Vagina (tissue), 2 donors: ENCODE results near the gene OCSTAMP.

Experiments used
- POLR2AphosphoS5 ChIP-seq, 2 donors: sonication (generic); formaldehyde crosslinking; IDR thresholded peaks; one replicate each; pipeline ENCODE4 v1.9.0; 2017; ENCODE audit warnings: antibody characterized with exemption in 2 of 2, mild to moderate bottlenecking in 2 of 2, low read depth in 1 of 2; ENCODE audit not compliant: insufficient read depth in 1 of 2
- TF ChIP-seq, protein P1 (sequence below), 3 experiments: fragments of 450-650 bp in 2 of 3; fragments of 200-600 bp in 1 of 3; sonication (generic) in 1 of 3; IDR thresholded peaks; one replicate each; pipeline ENCODE4 v1.5.1; 2017 to 2019; ENCODE audit warnings: antibody characterized with exemption in 3 of 3, mild to moderate bottlenecking in 2 of 3, moderate library complexity in 2 of 3

DNA sequence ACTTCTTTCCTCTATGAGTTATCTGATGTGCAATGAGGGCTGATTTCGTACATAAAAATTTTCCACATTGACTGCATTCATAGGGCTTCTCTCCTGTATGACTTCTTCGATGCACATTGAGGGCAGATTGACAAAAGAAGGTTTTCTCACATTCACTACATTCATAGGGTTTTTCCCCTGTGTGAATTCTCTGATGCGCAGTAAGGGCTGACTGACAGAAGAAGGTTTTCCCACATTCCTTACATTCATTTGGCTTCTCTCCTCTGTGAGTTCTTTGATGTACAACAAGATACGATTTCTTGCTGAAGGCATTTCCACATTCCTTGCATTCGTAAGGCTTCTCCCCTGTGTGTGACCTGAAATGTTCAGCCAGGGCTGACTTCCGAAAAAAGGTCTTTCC lies 48.5 kb downstream of the OCSTAMP start:
- TF ChIP-seq, protein P1, sequence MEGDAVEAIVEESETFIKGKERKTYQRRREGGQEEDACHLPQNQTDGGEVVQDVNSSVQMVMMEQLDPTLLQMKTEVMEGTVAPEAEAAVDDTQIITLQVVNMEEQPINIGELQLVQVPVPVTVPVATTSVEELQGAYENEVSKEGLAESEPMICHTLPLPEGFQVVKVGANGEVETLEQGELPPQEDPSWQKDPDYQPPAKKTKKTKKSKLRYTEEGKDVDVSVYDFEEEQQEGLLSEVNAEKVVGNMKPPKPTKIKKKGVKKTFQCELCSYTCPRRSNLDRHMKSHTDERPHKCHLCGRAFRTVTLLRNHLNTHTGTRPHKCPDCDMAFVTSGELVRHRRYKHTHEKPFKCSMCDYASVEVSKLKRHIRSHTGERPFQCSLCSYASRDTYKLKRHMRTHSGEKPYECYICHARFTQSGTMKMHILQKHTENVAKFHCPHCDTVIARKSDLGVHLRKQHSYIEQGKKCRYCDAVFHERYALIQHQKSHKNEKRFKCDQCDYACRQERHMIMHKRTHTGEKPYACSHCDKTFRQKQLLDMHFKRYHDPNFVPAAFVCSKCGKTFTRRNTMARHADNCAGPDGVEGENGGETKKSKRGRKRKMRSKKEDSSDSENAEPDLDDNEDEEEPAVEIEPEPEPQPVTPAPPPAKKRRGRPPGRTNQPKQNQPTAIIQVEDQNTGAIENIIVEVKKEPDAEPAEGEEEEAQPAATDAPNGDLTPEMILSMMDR (IDR thresholded peaks at IDR 0.05): no peak
- no peak for TF ChIP-seq POLR2AphosphoS5 (IDR thresholded peaks at IDR 0.05; ENCODE audit: insufficient read depth in 1 of 2, low read depth in 1 of 2)
